Karpas-422 (cell line): Measurements from ENCODE around the gene RAD51B. TPM values are rescaled to one million over a fixed set of nuclear protein-coding genes. Genes with fewer than 3 reads are reported as not detected.

Experiments
- DNase-seq: peaks from one replicate; pipeline ENCODE4 v3.0.0-alpha.2; 2015
- H2AFZ ChIP-seq: fragments of 200-600 bp; sonication (generic); 2 replicates; pipeline ENCODE4 v1.6.1; 2014; ENCODE audit warnings: antibody characterized with exemption, low read length, mixed read lengths
- H3K27ac ChIP-seq: fragments of 200-600 bp; sonication (generic); 2 replicates; pipeline ENCODE4 v1.5.1; 2014; ENCODE audit warnings: mild to moderate bottlenecking, low read length, moderate library complexity
- H3K27me3 ChIP-seq: fragments of 200-600 bp; sonication (generic); 2 replicates; pipeline ENCODE4 v1.6.1; 2014; ENCODE audit warnings: low read length, mixed read lengths
- H3K36me3 ChIP-seq: fragments of 200-600 bp; sonication (generic); 2 replicates; pipeline ENCODE4 v1.6.1; 2014; ENCODE audit warnings: low read length, mixed read lengths; ENCODE audit not compliant: insufficient read depth
- H3K4me1 ChIP-seq: fragments of 200-600 bp; sonication (generic); 2 replicates; pipeline ENCODE4 v1.6.1; 2014; ENCODE audit warnings: mild to moderate bottlenecking, low read length, mixed read lengths
- H3K4me2 ChIP-seq: fragments of 200-600 bp; sonication (generic); 2 replicates; pipeline ENCODE4 v1.6.1; 2014; ENCODE audit warnings: low read length, low read depth, mild to moderate bottlenecking; ENCODE audit not compliant: poor library complexity, severe bottlenecking
- H3K4me3 ChIP-seq: fragments of 200-600 bp; sonication (generic); 2 replicates; pipeline ENCODE4 v1.5.1; 2014; ENCODE audit warnings: mild to moderate bottlenecking, antibody characterized with exemption, low read length, mixed read lengths
- H3K79me2 ChIP-seq: fragments of 200-600 bp; sonication (generic); 2 replicates; pipeline ENCODE4 v1.6.1; 2014; ENCODE audit warnings: mild to moderate bottlenecking, low read length, mixed read lengths
- H3K9ac ChIP-seq: fragments of 200-600 bp; sonication (generic); 2 replicates; pipeline ENCODE4 v1.6.0; 2014; ENCODE audit warnings: low read length
- H3K9me2 ChIP-seq: fragments of 200-600 bp; sonication (generic), shearing (Covaris generic); replicated peaks from 2 replicates; pipeline ENCODE4 v1.6.0; 2014; ENCODE audit warnings: mild to moderate bottlenecking, low read length, moderate library complexity; ENCODE audit not compliant: insufficient read depth
- H3K9me3 ChIP-seq: fragments of 300-700, 200-600 bp; sonication (generic); 2 replicates; pipeline ENCODE4 v1.6.1; 2014; ENCODE audit warnings: low read length, mixed read lengths
- H4K20me1 ChIP-seq: fragments of 200-600 bp; sonication (generic); 2 replicates; pipeline ENCODE4 v1.6.1; 2014; ENCODE audit warnings: mild to moderate bottlenecking, antibody characterized with exemption, low read length, low read depth; ENCODE audit not compliant: insufficient read depth
- total RNA-seq: library from RNA; depleted of rRNA; stranded (reverse); fragments of >200 nt; shearing (Covaris generic); gene quantifications from 2 replicates; pipeline ENCODE4 v1.2.3, GENCODE V29; 2014; ENCODE audit warnings: low replicate concordance

Gene RAD51B
- total RNA-seq, 1 experiment from 2014 or later = 107 TPM

- Histone ChIP-seq H3K4me3 (no peak overlapping the region), H3K4me1 (no peaks in the 10 kb centered on the region), H3K9me2 (no peaks in the 10 kb centered on the region), H3K36me3 (no peaks in the 10 kb centered on the region), H3K27ac (no peak overlapping the region), H4K20me1 (peaks cover 6% of the 10 kb centered on the region; the same call in 1 of the 2 replicates), H2AFZ (no peak overlapping the region), H3K9me3 (no peaks in the 10 kb centered on the region), H3K4me2 (no peak overlapping the region), H3K9ac (no peak overlapping the region), H3K79me2 (no peaks in the 10 kb centered on the region), H3K27me3 (no peaks in the 10 kb centered on the region)
- no peak for DNase-seq
Observed at GRCh38 chr14:68561531-68562007, 742.0 kb downstream of the RAD51B start.

- Histone ChIP-seq H3K4me3 (no peak overlapping the region), H3K27ac (no peak overlapping the region), H2AFZ (no peak overlapping the region), H3K36me3 (no peaks in the 10 kb centered on the region), H3K27me3 (no peaks in the 10 kb centered on the region), H3K9me2 (no peaks in the 10 kb centered on the region), H4K20me1 (peaks cover 6% of the 10 kb centered on the region; the same call in 1 of the 2 replicates), H3K4me2 (no peak overlapping the region), H3K79me2 (no peaks in the 10 kb centered on the region), H3K4me1 (no peaks in the 10 kb centered on the region), H3K9me3 (no peaks in the 10 kb centered on the region), H3K9ac (no peak overlapping the region)
- DNase-seq = no peak
Observed at GRCh38 chr14:68562911-68563250, 743.3 kb downstream of the RAD51B start.

- no peak overlapping the region for H3K4me2 ChIP-seq
- no peaks in the 10 kb centered on the region for H3K9me2 ChIP-seq
- no peaks in the 10 kb centered on the region for H3K79me2 ChIP-seq
- H3K27ac ChIP-seq = no peak overlapping the region
- no peak for DNase-seq
- H3K9ac ChIP-seq = no peak overlapping the region
- peaks cover 6% of the 10 kb centered on the region; the same call in 1 of the 2 replicates for H4K20me1 ChIP-seq
- H2AFZ ChIP-seq = no peak overlapping the region
- H3K4me1 ChIP-seq = no peaks in the 10 kb centered on the region
- H3K9me3 ChIP-seq = no peaks in the 10 kb centered on the region
- no peaks in the 10 kb centered on the region for H3K36me3 ChIP-seq
- H3K27me3 ChIP-seq = no peaks in the 10 kb centered on the region
- H3K4me3 ChIP-seq = no peak overlapping the region
Observed at GRCh38 chr14:68563251-68564131, 743.9 kb downstream of the RAD51B start.

GRCh38 chr14:68564191-68564825 is 744.7 kb downstream of the RAD51B start:
- Histone ChIP-seq H3K36me3 (no peaks in the 10 kb centered on the region), H3K4me3 (no peak overlapping the region), H3K9me2 (no peaks in the 10 kb centered on the region), H3K4me2 (no peak overlapping the region), H3K27me3 (no peaks in the 10 kb centered on the region), H2AFZ (no peak overlapping the region), H3K4me1 (no peaks in the 10 kb centered on the region), H3K9ac (no peak overlapping the region), H3K9me3 (no peaks in the 10 kb centered on the region), H4K20me1 (peaks cover 6% of the 10 kb centered on the region; the same call in 1 of the 2 replicates), H3K79me2 (no peaks in the 10 kb centered on the region), H3K27ac (no peak overlapping the region)
- no peak for DNase-seq

- H3K79me2 ChIP-seq = no peaks in the 10 kb centered on the region
- no peak overlapping the region for H2AFZ ChIP-seq
- H3K4me3 ChIP-seq = no peak overlapping the region
- no peak for DNase-seq
- H3K9me3 ChIP-seq = no peaks in the 10 kb centered on the region
- H3K9me2 ChIP-seq = no peaks in the 10 kb centered on the region
- H3K27me3 ChIP-seq = no peaks in the 10 kb centered on the region
- no peaks in the 10 kb centered on the region for H3K36me3 ChIP-seq
- H4K20me1 ChIP-seq = peaks cover 6% of the 10 kb centered on the region; the same call in 1 of the 2 replicates
- H3K9ac ChIP-seq = no peak overlapping the region
- H3K4me1 ChIP-seq = no peaks in the 10 kb centered on the region
- no peak overlapping the region for H3K27ac ChIP-seq
- no peak overlapping the region for H3K4me2 ChIP-seq
Observed at GRCh38 chr14:68564826-68565759, 745.5 kb downstream of the RAD51B start.

GRCh38 chr14:68566075-68566474 is 746.5 kb downstream of the RAD51B start:
- no peak for DNase-seq
- Histone ChIP-seq H3K36me3 (no peaks in the 10 kb centered on the region), H3K4me2 (no peak overlapping the region), H3K9me3 (no peaks in the 10 kb centered on the region), H3K9ac (no peak overlapping the region), H3K79me2 (no peaks in the 10 kb centered on the region), H4K20me1 (peaks cover 6% of the 10 kb centered on the region; the same call in 1 of the 2 replicates), H3K4me1 (no peaks in the 10 kb centered on the region), H2AFZ (no peak overlapping the region), H3K27ac (no peak overlapping the region), H3K4me3 (no peak overlapping the region), H3K27me3 (no peaks in the 10 kb centered on the region), H3K9me2 (no peaks in the 10 kb centered on the region)

GRCh38 chr14:68568907-68569897 is 749.6 kb downstream of the RAD51B start:
- no peak for DNase-seq
- no peaks in the 10 kb centered on the region for H3K79me2 ChIP-seq
- no peaks in the 10 kb centered on the region for H3K9me2 ChIP-seq
- no peaks in the 10 kb centered on the region for H3K36me3 ChIP-seq
- no peaks in the 10 kb centered on the region for H3K9me3 ChIP-seq
- peaks cover 6% of the 10 kb centered on the region; the same call in 1 of the 2 replicates for H4K20me1 ChIP-seq
- no peaks in the 10 kb centered on the region for H3K27me3 ChIP-seq
- H3K4me3 ChIP-seq = no peak overlapping the region
- no peak overlapping the region for H3K9ac ChIP-seq
- H3K4me1 ChIP-seq = no peaks in the 10 kb centered on the region
- H3K4me2 ChIP-seq = no peak overlapping the region
- H2AFZ ChIP-seq = no peak overlapping the region
- no peak overlapping the region for H3K27ac ChIP-seq
